ENCODE results near the gene SLC25A42. TPM values are rescaled to one million over a fixed set of nuclear protein-coding genes. Genes with fewer than 3 reads are reported as not detected.
"Not testable (repeated sequence)": the region's sequence is repeated elsewhere in the genome, so short reads cannot be mapped to it uniquely, and the experiment has no call there.

The SLC25A42 gene
- total RNA-seq, 1 experiment from 2014 or later: 5.9 TPM

DNA sequence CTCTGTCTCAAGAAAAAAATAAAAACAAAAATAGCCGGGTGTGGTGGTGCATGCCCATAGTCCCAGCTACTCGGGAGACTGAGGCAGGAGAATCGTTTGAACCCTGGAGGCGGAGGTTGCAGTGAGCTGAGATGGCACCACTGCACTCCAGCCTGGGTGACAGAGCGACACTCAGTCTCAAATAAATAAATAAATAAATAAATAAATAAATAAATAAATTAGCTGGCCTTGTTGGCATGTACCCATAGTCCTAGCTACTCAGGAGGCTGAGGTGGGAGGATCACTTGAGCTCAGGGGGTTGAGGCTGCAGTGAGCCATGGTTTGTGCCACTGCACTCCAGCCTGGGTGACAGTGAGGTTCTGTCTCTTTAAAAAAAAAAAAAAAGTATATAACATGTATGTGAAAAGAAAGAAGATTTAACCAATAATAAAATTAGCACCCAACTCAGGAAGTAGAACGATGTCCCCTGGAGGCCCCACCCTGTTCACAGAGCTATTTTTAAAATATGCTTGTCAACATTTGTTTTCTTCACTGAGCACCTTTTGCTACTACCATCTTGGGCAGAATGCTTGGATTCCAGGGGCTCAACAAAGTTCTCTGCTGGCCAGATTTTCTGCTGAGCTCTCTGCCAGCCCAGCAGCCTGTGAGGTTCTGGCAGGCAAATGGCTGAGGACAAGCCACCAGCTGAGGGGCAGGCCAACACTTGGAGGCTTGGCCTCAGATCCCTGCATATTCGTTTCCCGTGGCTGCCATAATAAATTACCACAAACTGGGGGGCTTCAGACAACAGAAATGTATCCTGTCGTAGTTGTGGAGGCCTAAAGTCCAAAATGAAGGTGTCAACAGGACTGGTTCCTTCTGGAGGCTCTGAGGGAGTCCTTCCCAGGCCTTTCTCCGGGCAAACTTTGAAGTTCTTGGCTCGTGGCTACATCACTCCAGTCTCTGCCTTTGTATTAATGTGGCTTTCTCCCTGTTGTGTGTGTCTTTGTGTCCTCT, 5.2 kb downstream of the SLC25A42 start:
- DNase-seq (ENCODE audit: low read depth): no peak

DNA sequence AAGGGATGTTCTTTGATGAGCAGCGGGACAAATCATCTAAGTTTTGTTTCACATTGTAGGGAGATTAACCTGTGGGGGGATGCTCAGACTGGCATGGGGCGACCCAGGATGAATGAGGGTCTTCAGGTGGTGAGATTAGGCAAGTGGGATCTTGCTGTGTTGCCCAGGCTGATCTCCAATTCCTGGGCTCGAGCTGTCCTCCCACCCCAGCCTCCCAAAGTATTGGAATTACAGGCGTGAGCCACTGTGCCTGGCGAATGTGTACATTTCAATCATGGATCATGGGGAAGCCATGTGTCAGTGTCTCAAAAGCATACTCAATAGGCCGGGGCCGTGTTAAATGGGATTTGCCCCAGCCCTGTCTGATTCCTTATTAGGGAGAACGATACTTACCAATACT, 8.1 kb downstream of the SLC25A42 start:
- DNase-seq (ENCODE audit: low read depth): no peak

GRCh38 chr19:19074196-19074882, 10.5 kb downstream of the SLC25A42 start:
- no peak for DNase-seq (ENCODE audit: low read depth)

DNA sequence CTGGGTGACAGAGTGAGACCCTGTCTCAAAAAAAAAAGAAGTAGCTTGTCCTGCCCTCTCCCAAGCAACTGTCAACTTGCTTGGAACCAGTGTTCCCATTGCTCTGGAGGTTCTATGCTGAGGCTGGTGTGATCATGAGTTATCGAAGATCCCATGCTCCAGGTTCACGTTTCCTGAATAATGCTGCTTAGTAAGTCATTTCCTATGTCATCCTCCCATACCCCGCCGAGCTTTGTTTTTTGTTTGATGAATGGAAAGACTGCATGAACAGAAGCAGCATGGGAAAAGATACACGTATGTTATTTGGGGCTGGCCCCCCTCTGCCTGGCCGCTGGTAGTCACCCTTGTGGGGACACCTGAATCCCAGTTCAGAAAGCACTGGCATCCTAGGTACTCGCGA, 11.3 kb downstream of the SLC25A42 start:
- no peak for DNase-seq (ENCODE audit: low read depth)

DNA sequence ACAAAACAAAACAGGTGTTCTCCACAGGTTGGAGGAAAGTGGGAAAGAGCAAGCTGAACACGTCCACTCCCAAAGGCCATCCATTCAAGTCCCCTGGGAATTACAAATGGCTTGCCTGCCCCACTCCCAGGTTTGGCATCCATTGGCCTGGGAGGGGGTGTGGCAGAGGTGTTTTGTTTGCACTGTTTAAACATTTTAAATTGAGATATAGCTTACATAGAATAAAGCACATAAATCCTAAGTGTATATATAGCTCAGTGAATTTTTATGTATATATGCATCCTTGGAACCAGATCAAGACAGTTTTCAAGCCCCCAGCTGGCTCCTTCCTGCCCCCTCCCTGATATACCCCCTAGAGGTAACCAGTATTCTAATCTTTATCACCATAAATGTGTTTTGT, 12.7 kb downstream of the SLC25A42 start:
- DNase-seq (ENCODE audit: low read depth): no peak

DNA sequence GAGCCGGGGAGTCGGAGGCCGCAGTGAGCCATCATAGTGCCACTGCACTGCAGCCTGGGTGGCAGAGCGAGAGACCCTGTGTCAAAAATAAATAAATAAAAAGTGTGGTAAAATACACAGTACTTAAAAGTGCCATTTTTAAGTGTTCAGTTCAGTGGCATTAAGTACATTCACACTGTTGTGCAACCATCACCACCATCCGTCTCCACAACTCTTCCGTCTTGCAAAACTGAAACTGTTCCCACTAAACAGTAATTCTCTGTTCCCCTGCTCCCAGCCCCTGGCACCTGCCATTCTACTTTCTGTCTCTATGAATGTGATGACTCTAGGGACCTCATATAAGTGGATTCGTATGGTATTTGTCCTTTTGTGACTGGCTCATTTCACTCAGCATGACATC, 13.3 kb downstream of the SLC25A42 start:
- DNase-seq (ENCODE audit: low read depth): no peak

DNA sequence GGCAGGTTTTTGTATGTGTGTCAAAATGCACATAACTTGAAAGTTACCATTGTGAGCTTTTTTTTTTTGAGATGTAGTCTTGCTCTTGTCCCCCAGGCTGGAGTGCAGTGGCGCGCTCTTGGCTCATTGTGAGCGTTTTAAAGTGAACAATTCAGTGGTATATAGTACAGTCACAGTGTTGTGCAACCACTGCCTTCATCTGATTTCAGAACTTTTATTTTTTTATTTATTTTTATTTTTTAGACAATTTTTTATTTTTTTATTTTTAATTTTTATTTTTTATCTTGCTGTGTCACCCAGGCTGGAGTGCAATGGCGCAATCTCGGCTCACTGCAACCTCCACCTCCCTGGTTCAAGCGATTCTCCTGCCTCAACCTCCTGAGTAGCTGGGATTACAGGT, 15.0 kb downstream of the SLC25A42 start:
- no peak for DNase-seq (ENCODE audit: low read depth)

GRCh38 chr19:19079571-19079970, 15.8 kb downstream of the SLC25A42 start:
- no peak for DNase-seq (ENCODE audit: low read depth)

GRCh38 chr19:19081642-19082151, 17.9 kb downstream of the SLC25A42 start:
- DNase-seq (ENCODE audit: low read depth): no peak

DNA sequence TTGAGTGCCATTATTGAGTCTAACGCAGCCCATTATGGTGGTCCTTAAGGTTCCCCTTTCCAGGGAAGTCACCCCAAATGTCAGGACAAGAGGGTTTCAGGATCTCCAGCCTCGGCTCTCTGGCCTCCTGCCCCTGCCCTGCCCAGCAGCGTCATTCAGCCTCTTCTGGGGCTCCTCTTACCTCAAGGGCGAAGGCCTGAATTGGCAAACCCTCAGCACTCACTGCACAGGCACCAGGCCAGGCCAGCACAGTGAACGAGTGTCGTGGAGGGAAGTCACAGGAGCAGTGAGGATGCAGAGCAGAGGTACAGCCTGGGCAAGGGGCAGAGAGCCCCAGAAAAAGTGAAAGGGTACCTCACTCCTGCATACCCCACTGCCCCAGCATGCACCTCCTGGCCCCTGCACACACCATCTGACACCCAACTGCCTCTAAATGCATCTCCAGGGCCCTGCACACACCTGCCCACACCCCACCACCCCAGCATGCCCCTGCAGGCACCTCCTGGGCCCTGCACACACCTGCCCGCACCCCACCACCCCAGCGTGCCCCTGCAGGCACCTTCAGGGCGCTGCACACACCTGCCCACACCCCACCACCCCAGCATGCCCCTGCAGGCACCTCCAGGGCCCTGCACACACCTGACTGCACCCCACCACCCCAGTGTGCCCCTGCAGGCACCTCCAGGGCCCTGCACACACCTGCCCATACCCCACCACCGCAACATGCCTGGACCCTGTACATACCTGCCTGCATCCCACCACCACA, 19.8 kb downstream of the SLC25A42 start:
- no peak for DNase-seq (ENCODE audit: low read depth)

GRCh38 chr19:19087676-19088075, 23.9 kb downstream of the SLC25A42 start:
- DNase-seq (ENCODE audit: low read depth): no peak

DNA sequence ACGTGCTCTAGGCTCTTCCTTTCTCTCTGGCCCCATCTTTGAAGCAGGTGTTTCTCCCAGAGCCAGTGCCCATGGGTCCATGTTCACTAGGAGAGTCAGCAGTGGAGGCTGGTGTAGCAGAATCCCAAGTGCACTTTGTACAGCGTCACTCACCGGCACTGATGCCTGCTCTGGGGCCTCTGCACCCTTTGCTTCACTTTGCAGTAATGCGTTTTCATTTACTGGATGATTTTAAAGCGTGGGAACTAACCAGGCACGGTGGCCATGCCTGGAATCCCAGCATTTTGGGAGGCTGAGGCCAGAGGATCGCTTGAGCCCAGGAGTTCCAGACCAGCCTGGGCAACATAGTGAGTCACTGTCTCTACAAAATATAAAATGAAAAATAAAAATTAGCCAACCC, 30.7 kb downstream of the SLC25A42 start:
- no peak for DNase-seq (ENCODE audit: low read depth)

DNA sequence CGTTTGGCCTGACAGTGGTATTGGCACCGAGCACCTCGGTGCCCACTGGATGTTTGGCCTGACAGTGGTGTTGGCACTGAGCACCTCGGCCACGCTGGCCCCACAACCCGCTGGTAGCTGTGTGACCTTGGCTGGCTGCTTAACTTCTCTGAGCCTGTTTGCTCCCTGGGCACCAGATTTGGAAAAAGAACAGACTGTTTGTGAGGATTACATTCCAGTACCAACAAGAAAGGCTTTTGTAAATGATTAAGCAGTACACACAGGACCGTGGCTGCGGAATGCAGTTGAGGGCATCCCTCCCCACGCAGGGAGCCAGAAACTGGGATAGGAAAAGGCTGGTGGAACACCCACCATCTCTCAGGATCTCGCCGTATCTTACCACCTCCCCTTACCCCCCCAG, 31.9 kb downstream of the SLC25A42 start:
- no peak for DNase-seq (ENCODE audit: low read depth)

GRCh38 chr19:19096641-19097627, 33.1 kb downstream of the SLC25A42 start:
- DNase-seq (ENCODE audit: low read depth): no peak

DNA sequence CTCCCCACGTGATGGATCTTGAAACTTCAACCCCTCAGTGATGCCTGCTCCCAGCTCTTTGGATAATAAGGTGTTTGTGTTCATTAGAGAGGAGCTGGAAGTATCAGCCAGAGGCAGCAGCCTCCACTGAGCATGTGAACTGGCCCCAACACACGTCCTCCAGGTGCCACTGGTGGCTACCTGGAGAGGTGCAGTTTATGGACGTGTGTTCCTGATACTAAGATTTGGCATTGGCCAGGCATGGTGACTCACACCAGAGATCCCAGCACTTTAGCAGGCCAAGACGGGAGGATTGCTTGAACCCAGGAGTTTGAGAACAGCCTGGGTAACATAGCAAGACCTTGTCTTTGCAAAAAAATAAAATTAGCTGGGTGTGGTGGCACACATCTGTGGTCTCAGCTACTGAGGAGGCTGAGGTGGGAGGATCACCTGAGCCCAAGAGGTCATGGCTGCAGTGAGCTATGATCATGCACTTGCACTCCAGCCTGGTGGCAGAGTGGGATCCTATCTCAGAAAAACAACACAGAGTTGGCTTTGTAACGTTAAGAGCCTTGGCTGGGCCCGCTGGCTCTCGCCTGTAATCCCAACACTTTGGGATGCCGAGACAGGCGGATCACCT, 34.4 kb downstream of the SLC25A42 start:
- no peak for DNase-seq (ENCODE audit: low read depth)

DNA sequence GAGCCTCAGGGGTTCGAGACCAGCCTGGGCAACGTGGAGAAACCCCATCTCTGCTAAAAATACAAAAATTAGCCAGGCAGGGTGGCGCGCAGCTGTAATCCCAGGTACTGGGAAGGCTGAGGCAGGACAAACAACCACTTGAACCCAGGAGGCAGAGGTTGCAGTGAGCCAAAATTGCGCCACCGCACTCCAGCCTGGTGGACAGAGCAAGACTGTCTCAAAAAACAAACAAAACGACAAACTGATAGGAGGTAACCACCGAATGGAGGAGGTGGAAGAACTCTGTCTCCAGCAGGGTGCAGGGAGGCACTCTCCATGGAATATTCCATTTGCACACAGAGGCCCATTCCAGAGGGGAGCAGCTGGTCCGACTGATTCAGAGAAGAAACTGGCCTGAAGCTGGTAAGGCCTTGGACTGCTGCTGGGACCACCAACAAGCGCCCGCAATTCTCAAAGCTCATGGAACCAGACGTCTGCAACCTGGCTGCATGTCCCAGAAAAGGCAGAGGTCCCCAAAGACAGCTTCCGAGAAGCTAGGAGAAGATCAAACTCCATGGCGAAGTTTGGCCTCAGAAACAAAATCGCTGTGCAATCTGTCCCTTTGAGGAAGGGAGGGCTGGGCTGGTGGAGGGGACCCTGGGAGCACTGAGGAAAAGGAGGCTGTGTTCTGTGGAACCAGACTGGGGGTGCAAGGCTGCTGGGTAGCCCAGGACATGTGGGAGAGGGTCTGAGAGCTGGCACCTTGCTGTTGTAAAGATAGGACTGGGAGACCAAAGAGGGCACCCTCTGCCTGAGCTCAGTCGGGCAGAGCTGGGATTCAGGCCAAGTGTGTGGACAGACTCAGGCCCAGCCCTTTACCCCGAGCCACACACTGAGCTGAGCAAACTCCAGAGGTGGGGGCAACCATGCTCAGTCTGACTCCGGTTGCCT, 35.2 kb downstream of the SLC25A42 start:
- no peak for DNase-seq (ENCODE audit: low read depth)

- DNase-seq (ENCODE audit: low read depth): no peak
Observed at GRCh38 chr19:19101540-19101939, 37.7 kb downstream of the SLC25A42 start.

GRCh38 chr19:19102566-19102965, 38.8 kb downstream of the SLC25A42 start:
- not testable (repeated sequence) for DNase-seq (ENCODE audit: low read depth)

GRCh38 chr19:19103167-19103566, 39.4 kb downstream of the SLC25A42 start:
- no peak for DNase-seq (ENCODE audit: low read depth)
